GM03348 (cell line): ENCODE results near the gene TDRD15.
"Not testable (repeated sequence)": the region's sequence is repeated elsewhere in the genome, so short reads cannot be mapped to it uniquely, and the experiment has no call there.

Experiments used
- DNase-seq: peaks from one replicate; pipeline ENCODE4 v3.0.0; 2012; ENCODE audit warnings: low spot score

The TDRD15 gene

GRCh38 chr2:21146638-21147037, 22.9 kb downstream of the TDRD15 start:
- no peak for DNase-seq

DNA sequence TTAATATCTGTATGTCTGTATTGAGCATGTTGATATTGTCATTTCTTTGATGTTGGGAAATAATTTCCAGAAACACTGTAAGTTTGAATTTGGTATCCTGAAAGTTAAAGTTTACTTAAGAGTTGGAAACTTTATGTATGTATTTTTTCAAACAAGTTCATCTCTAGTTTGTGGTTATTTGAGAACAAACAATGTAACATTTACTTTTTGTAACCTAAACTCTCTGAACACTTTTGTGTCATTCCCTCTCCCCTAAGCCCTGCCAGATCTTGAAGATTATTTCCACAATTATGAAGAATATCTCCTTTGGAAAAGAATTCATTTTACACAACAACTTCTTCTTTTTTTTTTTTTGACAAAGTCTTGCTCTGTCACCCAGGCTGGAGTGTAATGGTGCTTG, 24.9 kb downstream of the TDRD15 start:
- DNase-seq: no peak

GRCh38 chr2:21151234-21151633, 27.5 kb downstream of the TDRD15 start:
- not testable (repeated sequence) for DNase-seq

DNA sequence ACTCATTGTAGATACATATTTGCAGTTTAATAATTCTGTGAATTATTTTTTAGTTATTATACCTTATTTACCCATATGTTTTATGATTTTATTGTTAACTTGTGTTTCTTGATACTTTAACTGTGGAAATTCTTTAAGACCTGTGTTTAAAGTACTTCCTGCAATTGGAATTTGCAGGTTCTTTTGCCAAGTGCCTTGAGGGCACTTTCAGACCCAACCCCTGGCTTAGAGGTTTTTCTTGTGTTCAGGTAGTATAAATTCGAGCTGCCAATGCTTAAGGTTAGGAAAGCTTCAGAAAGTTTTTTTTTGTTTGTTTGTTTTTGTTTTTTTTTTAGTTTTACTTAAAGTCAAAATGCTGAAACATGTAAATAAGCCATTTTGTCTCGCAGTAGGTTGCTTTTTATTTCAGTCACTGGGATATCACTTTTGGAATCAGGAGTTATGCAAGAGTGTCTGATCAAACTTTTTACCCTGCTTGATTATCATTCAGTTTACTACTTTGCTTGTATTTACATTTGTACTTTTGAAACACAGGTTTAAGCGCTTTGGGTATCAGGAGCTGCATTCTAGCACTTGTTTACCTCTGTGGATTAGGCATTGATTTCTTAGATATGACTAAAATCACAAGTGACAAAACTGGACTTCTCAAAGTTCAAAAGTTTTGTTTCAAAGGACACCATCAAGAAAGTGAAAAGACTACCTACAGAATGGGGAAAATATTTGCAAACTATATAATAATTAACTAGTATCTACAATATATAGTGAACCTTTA, 31.8 kb downstream of the TDRD15 start:
- no peak for DNase-seq

- no peak for DNase-seq
Measured at GRCh38 chr2:21161122-21161521, 37.4 kb downstream of the TDRD15 start.

DNA sequence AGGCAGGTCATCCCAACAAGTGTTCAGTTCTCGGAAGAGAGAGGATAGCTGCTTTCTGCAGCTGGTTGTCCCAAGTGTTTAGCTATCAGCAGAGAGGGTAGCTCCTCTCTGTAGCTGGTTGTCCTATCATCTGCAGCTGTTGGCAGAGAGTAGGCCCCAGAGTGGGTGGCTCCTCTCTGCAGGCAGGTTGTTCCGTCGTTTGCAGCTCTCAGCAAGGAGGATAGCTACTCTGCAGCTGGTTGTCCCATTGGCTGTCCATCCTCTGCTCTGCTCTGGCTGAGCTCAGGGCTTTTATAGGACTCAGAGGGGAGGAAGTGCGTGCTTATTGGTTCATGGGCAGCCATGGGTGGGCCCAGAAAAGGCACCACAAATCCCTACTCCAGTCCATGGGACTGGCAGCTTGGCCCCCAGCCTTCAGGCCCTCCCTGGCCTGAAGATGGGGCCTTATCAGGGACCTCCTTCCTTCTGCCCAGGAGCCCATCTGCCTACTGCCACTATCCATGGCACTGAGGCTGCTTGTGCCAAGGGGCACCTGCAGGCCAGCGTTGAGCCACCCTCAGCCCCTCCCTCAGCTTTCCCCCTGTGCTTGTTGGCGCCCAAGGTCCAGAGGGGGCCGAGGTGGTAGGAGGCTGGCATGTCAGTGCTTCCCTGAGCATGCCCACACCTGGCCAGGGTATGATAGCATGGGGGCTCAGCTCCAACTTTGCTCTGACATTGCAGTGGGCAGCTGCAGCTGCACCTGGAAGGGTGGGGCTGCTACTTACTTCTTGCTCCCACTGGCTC, 38.3 kb downstream of the TDRD15 start:
- no peak for DNase-seq

DNA sequence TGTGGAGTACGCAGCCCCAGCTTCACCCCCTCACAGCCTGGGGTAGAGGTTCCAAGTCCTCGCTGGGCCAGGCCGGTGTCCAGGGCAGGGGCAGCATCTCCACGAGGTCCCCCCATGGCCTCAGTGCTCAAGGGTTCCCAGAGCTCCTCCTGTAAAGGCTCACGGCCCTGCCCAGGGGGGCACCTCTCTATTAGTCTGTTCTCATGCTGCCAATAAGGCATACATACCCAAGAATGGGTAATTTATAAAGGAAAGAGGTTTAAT, 38.8 kb downstream of the TDRD15 start:
- no peak for DNase-seq

GRCh38 chr2:21163213-21163612, 39.4 kb downstream of the TDRD15 start:
- DNase-seq: no peak

DNA sequence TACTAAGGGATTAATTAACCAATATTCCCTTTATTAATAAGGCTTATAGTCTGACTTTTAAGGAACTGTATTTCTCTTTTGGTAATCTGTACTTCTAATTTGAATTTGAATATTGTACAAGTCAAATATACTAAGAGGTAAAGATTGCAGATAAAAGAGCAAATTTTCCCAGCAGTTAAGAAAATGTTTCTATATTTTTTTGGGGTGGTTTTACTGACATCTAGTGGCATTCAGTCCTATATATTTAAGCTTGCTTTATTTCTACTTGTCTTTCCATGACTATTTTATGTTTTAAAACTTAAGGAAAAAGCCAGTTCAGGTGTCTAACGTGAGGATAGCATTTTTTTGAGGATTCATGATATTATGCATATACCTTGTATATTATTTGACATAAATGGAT, 41.6 kb downstream of the TDRD15 start:
- no peak for DNase-seq

- no peak for DNase-seq
Measured at GRCh38 chr2:21175895-21176646, 52.3 kb downstream of the TDRD15 start.

DNA sequence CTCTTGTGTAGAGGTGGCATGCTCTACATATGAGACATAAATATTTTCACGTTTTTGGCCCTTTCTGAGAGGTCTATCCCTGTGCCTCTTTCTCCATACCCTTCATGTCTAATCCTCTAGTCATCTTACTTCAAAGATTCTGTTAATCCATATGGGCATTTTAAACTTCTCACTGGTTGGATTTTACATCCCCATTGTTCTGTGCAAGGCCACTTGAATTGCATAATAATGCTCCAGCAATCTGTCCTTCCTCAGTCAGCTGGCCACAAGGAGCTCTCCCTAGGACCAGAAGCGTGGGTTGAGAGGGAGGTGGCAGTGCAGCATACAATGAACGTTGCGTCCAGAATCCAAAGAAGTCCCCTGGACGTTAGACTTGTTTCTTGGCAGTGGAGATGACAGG, 58.2 kb downstream of the TDRD15 start:
- no peak for DNase-seq

GRCh38 chr2:21183306-21183705, 59.5 kb downstream of the TDRD15 start:
- DNase-seq: no peak

DNA sequence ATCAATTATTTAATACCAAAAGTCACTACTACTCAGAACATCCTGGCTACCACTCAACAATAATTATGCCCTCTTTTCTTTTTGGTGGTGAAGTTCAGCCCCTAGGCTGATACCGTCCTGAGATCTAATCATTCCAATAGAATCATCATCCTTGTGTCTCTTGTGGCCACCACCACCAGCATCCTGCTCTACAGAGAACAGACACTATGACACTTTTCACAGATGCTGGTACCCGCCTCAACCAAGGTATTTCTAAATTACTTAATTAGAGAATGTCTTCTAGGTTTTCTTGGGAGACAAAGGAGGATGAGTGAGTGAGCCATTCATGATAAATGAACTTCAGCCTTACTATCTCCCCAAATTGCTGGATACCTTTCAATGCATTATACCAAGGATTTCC, 60.0 kb downstream of the TDRD15 start:
- DNase-seq: no peak

- no peak for DNase-seq
Measured at GRCh38 chr2:21191535-21191934, 67.8 kb downstream of the TDRD15 start.
